NCI-H146 treated with DMSO at 0.1 percent for 48 hours (cell line): ENCODE results near the gene NR2C2.

Experiments
- DNase-seq: peaks from one replicate; lab custom pipeline; 2025; ENCODE audit not compliant: unreplicated experiment; lab: John Stamatoyannopoulos, UW

NR2C2 gene

GRCh38 chr3:15056676-15057404, 109.5 kb downstream of the NR2C2 start:
- no peak for DNase-seq

GRCh38 chr3:15060029-15060428, 112.6 kb downstream of the NR2C2 start:
- DNase-seq, result no peak

GRCh38 chr3:15063238-15063637, 115.9 kb downstream of the NR2C2 start:
- DNase-seq, result no peak

- DNase-seq, result no peak
Observed at GRCh38 chr3:15063656-15064286, 116.4 kb downstream of the NR2C2 start.

- DNase-seq, result no peak
Observed at GRCh38 chr3:15064299-15064834, 117.0 kb downstream of the NR2C2 start.

- peak; percentile 42 for DNase-seq
Observed at GRCh38 chr3:15064835-15065549, 117.6 kb downstream of the NR2C2 start, which contains the start of gene MRPS25. MRPS25 (minus strand) TSS chr3:15065315; CDS start chr3:15065194, 121 bp downstream.

GRCh38 chr3:15065550-15066007, 118.2 kb downstream of the NR2C2 start:
- no peak for DNase-seq

GRCh38 chr3:15066467-15066866, 119.1 kb downstream of the NR2C2 start:
- no peak for DNase-seq

- DNase-seq, result no peak
Observed at GRCh38 chr3:15069441-15069840, 122.1 kb downstream of the NR2C2 start.

GRCh38 chr3:15071699-15072098, 124.3 kb downstream of the NR2C2 start:
- DNase-seq, result no peak

- DNase-seq, result no peak
Observed at GRCh38 chr3:15074500-15074899, 127.1 kb downstream of the NR2C2 start.

GRCh38 chr3:15079091-15079490, 131.7 kb downstream of the NR2C2 start:
- DNase-seq, result no peak

- DNase-seq, result no peak
Observed at GRCh38 chr3:15081960-15082664, 134.7 kb downstream of the NR2C2 start.

- no peak for DNase-seq
Observed at GRCh38 chr3:15083252-15083651, 135.9 kb downstream of the NR2C2 start.

GRCh38 chr3:15086263-15086662, 138.9 kb downstream of the NR2C2 start:
- DNase-seq, result no peak

GRCh38 chr3:15086699-15087098, 139.3 kb downstream of the NR2C2 start:
- DNase-seq, result no peak

GRCh38 chr3:15089201-15089600, 141.8 kb downstream of the NR2C2 start:
- DNase-seq, result no peak

- no peak for DNase-seq
Observed at GRCh38 chr3:15091575-15091974, 144.2 kb downstream of the NR2C2 start.

- no peak for DNase-seq
Observed at GRCh38 chr3:15092686-15093085, 145.3 kb downstream of the NR2C2 start.

- DNase-seq, result no peak
Observed at GRCh38 chr3:15094187-15094875, 146.9 kb downstream of the NR2C2 start.
